GM10266 (cell line): ENCODE measurements around the gene FOXB2.
A peak's percentile ranks its signal among the peaks of the same experiment; 100 is the strongest.

Experiments used
- DNase-seq: peaks from one replicate; pipeline ENCODE4 v3.0.0; 2012; ENCODE audit errors: extremely low spot score
- CTCF ChIP-seq: IDR thresholded peaks from 2 replicates; pipeline ENCODE4 v1.5.1; 2012; ENCODE audit warnings: mild to moderate bottlenecking, low read depth; ENCODE audit not compliant: control insufficient read depth, insufficient read depth; ENCODE audit errors: missing control alignments

Gene FOXB2

GRCh38 chr9:77016526-77017504, 2.6 kb upstream of the FOXB2 start:
- DNase-seq = peak; percentile 31
- TF ChIP-seq CTCF = no peak

- DNase-seq = peak; percentile 31
- TF ChIP-seq CTCF = no peak
These were observed 2.0 kb upstream of the FOXB2 start for GRCh38 chr9:77017505-77017894.

GRCh38 chr9:77018058-77018968, 1.1 kb upstream of the FOXB2 start:
- peak; percentile 33 for DNase-seq
- no peak for TF ChIP-seq CTCF

GRCh38 chr9:77018969-77019235, 553 bp upstream of the FOXB2 start:
- peak; percentile 35 for DNase-seq
- TF ChIP-seq CTCF = no peak

- DNase-seq = peak; percentile 20
- no peak for TF ChIP-seq CTCF
These were observed 514 bp downstream of the FOXB2 start for GRCh38 chr9:77019926-77020412.

GRCh38 chr9:77020413-77021290, 1.2 kb downstream of the FOXB2 start:
- DNase-seq = peak; percentile 47
- TF ChIP-seq CTCF = no peak
